ENCODE measurements around the gene FAF1.
"Not testable (repeated sequence)": the region's sequence is repeated elsewhere in the genome, so short reads cannot be mapped to it uniquely, and the experiment has no call there.

Gene FAF1

DNA sequence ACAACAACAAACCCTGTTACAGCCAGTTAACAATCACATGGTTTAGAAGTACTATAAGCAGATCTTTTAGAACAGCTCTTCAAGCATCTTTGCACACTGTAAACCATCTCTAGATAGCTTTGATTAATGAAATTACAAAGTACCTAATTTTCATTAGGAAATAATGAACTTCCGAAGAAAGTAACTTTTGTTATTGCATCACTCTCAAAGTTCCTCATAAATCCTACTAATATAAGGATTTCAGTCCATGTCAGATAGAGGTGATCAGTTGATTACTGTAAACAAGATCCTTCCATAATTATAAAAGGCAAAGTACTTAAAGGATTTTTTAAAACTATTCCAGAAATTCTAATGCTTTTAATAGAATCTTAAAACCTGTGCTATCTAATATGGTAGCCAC lies 58.2 kb downstream of the FAF1 start:
- DNase-seq, result no peak

GRCh38 chr1:50898773-50899172 lies 61.3 kb downstream of the FAF1 start:
- no peak for DNase-seq

GRCh38 chr1:50894340-50894739 lies 65.7 kb downstream of the FAF1 start:
- no peak for DNase-seq

GRCh38 chr1:50893466-50893865 lies 66.6 kb downstream of the FAF1 start:
- no peak for DNase-seq

DNA sequence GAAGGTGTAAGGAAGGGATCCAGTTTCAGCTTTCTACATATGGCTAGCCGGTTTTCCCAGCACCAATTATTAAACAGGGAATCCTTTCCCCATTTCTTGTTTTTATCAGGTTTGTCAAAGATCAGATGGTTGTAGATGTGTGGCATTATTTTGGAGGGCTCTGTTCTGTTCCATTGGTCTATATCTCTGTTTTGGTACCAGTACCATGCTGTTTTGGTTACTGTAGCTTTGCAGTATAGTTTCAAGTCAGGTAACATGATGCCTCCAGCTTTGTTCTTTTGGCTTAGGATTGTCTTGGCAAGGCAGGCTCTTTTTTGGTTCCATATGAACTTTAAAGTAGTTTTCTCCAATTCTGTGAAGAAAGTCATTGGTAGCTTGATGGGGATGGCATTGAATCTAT lies 72.5 kb downstream of the FAF1 start:
- DNase-seq, result not testable (repeated sequence)

DNA sequence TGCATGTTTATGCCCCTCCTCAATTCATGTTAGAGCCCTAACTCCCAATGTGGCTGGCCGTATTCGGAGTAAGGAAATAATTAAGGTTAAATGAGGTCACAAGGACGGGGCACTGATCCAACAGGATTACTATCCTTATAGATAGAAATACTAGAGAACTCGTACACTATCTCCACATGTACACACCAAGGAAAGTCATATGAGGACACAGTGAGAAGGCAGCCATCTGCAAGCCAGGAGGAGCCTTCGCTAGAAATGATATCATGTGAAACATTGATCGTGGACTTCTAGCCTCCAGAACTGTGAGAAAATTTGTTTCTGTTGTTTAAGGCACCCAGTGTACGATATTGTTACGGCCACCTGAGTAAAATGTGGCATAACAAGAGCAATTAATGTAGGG lies 79.7 kb downstream of the FAF1 start:
- no peak for DNase-seq

DNA sequence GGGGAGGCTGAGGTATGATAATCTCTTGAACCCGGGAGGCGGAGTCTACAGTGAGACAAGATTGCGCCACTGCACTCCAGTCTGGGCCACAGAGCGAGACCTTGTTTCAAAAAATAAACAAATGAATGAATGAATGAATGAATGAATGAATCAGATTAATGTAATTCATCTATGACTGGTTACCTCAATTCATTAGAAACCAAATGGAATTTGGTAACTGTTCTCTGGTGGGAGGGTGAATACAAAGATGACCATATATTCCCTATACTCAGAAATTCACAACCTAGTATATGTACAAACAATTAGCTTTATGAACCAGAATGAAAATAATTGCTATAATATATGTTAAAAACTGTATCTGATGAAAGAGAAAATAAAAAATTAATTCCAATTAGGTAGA lies 80.9 kb downstream of the FAF1 start:
- DNase-seq, result no peak

- DNase-seq, result no peak
Measured at GRCh38 chr1:50878434-50878833, 81.6 kb downstream of the FAF1 start.

GRCh38 chr1:50877641-50878040 lies 82.4 kb downstream of the FAF1 start:
- no peak for DNase-seq

- peak; percentile 19 for DNase-seq
Measured at GRCh38 chr1:50873458-50874187, 86.4 kb downstream of the FAF1 start.

GRCh38 chr1:50864845-50865244 lies 95.2 kb downstream of the FAF1 start:
- not testable (repeated sequence) for DNase-seq

DNA sequence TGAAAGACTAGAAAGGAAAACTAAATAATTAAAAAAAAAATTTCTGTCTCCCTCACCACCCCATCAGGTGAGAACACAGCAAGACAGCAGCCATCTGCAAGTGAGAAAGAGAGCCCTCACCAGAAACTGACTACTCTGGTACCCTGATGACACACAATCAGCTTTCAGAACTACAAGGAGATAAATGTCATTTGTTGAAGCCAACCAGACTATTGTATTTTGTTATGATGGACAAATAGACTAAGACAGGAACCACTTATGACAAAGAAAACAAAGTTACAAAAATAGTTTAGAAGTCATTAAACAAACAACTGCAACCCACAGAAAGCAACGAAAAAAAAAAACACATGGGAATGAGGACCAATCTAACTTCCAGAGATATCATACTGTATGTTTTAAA lies 98.3 kb downstream of the FAF1 start:
- DNase-seq, result no peak

DNA sequence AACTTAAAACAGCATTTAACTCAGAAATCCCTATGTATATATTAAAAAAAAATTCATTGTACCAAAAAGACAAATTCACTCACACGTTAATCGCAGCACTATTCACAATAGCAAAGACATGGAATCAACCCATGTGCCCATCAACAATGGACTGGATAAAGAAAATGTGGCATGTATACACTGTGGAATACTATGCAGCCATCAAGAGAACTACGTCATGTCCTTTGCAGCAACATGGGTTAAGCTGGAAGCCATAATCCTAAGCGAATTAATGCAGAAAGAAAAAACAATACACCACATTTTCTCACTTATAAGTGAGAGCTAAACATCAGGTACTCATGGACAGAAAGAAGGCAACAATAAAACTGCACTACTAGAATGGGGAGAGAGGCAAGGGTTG lies 99.4 kb downstream of the FAF1 start:
- DNase-seq, result no peak

DNA sequence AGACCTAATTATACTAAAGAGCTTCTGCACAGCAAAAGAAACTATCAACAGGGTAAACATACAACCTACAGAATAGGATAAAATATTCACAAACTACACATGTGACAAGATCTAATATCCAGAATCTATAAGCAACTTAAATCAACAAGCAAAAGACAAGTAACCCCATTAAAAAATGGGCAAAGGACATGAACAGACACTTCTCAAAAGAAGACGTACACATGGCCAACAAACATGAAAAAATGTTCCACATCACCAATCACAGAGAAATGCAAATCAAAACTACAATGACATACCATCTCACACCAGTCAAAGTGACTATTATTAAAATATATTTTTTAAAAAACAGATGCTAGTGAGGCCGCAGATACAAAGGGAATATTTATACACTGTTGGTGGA lies 99.8 kb downstream of the FAF1 start:
- no peak for DNase-seq

DNA sequence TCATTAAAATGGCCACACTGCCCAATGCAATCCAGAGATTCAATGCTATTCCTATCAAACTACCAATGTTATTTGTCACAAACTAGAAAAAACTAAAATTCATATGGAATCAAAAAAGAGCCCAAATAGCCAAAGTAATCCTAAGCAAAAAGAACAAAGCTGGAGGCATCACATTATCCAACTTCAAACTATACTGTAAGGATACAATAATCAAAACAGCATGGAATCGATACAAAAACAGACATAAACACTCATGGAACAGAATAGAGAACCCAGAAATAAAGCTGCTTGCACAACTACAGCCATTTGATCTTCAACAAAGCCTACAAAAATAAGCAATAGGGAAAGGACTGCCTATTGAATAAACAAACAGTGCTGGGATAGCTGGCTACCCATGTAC lies 100.4 kb downstream of the FAF1 start:
- DNase-seq, result no peak

DNA sequence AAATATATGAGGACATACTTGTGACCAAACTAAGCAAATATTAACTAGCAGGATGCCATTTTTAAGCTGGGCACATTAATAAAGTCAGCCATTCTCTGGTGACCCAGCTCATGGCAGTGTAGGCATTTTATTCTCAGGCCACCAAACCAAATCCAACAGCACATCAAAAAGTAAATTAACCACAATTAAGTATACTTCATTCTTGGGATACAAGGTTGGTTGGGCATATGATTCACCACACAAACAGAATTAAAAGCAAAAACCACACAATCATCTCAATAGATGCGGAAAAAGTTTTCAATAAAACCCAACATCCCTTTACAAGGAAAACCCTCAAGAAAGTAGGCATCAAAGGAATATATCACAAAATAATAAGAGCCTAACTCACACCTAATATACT lies 101.3 kb downstream of the FAF1 start:
- DNase-seq, result no peak

GRCh38 chr1:50857702-50858101 lies 102.4 kb downstream of the FAF1 start:
- DNase-seq, result no peak

DNA sequence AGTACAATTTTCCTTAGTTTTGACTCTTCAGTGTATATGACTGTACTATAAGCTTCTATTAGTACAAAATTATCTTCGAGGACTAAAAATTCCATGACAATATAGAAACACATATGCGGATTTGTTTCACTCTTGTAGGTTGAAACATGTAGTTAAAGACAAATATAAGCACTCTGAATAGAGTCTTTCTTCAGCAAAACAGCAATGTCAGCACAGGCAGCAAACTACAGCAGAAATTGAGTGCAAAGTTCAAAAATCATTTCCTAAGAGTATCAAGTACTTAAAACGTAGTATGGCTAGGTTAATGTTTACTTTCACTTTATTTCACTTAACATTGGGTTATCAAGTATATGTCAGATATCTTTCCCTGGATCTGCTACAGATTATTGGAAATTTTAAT lies 106.7 kb downstream of the FAF1 start:
- no peak for DNase-seq

DNA sequence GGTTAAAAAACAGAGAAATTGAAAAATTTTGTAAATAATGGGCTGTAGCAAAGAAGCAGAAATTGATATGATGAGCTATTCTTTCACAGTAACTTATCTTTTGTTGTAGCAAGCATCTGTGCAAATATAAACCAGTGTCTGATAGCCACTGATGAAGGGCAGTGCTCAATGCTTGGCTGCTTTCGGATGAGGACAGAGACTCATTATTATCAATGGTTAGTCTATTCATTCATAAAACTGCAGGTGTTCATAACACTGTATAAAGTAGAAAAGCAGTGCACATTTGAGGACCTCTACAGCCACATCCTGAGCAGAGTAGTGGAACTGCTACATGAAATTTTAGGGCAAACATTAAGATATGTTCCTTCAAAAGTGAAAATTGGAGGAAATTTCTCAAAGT lies 107.2 kb downstream of the FAF1 start:
- no peak for DNase-seq

DNA sequence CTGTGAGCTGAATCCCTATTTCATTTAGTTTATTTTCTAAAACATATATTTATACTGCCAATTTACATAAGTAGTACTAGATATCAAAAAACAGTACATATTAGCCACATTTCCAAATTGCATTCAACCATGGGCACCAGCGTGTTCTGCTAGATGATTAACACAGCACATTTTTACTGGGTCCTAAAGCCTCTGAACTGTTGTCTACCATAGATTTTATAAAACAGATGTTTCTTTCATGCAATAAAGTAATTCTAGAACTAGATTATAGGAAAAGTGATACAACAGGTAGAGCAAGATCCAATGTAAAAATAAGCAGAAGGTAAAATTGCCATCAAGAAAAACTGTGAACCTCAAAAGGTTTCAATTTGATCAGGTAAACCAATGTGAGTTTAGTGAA lies 108.6 kb downstream of the FAF1 start:
- DNase-seq, result no peak

DNA sequence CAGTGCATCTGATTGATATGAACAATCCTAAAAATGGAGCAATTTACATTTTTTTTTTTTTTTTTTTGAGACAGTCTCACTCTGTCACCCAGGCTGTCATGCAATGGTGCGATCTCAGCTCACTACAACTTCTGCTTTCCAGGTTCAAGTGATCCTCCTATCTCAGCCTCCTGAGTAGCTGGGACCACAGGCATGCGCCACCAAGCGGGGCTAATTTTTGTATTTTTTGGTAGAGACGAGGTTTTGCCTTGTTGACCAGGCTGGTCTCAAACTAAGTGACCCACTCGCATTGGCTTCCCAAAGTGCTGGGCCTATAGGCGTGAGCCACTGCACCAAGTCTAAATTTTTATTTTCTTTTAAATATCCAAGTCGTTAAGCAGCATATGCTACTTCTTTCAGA lies 109.0 kb downstream of the FAF1 start:
- DNase-seq, result no peak

- DNase-seq, result no peak
Measured at GRCh38 chr1:50847303-50847702, 112.8 kb downstream of the FAF1 start.

DNA sequence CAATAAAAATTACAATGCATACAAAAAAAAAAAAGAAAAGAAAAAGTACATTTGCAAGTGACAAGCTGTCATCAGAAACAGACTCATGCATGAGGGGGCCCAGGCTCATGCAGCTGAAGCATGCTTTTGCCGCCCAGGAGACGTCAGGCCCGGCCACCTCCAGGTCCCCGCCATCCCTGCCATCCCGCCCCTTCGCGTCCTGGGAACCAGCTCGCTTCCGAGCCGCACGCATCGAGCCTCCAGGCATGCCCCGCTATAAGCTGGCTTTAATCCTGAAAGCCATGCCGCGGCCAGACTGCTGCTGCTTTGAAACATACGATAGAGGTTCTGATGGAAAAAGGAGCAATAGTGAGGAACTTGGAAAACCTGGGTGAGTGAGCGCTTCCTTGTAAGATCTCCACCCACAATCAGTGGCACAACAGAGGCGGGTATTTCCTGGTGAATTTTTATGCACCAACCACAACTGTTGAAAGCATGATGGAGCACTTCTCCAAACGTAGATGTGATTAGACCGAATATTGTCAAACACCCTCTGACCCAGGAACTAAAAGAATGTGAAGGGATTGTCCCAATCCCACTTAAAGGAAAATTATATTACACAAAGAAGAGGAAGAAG lies 113.7 kb downstream of the FAF1 start:
- DNase-seq, result no peak

DNA sequence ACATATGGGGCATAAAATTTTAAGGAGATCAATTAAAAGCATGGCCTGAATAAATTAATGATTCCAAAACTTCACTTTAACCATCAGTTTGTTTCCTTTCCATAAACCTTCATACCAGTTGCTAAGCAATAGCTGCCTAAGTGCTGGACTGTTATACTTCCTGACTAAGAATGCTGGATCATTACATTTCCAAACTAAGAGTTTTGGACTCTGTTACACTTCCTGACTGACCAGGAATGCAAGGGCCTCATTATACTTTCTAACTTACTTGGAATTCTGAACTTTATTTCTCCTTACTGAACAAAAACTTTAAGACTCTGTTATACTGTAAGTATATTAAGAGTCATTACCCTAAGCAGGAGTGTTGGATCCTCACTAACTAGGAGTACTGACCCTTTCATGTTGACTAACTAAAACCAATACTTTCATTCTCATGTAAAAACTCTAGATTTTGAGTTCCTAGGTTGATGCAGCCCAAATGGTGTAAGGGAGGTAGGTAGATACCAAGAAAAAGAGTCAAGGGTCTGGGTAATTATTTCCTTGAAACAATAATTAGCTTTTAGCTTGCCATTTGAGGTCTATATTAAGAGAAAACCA lies 118.2 kb downstream of the FAF1 start:
- no peak for DNase-seq

DNA sequence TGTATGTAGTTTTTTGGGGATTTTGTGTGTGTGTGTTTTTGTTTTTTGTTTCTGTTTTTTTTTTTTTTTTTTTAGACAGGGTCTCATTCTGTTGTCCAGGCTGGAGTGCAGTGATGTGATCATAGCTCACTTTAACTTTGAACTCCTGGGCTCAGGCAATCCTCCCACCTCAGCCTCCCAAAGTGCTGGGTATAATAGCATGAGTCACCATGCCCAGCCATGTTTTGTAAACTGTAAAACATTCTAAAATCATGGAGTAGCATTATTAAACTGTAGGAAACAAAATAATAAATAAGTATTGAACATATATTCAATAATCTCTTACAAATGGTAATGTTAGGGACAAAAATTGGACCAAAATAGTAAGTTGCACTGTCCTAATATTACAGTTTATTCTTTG lies 124.0 kb downstream of the FAF1 start:
- DNase-seq, result no peak
